Thoracic aorta (tissue), 2 donors: ENCODE results near the gene FBXO7. TPM values are rescaled to one million over a fixed set of nuclear protein-coding genes. Genes with fewer than 3 reads are reported as not detected.

Experiments used
- ATAC-seq: fragments of 150-250 bp; one replicate; pipeline ENCODE4 v1.8.0; 2017; ENCODE audit warnings: low read depth; ENCODE audit not compliant: insufficient number of reproducible peaks, low FRiP score
- DNase-seq: peaks from one replicate; pipeline ENCODE4 v3.0.0-alpha.2; 2020; ENCODE audit warnings: low spot score
- H3K27ac ChIP-seq, 2 donors: fragments of 200-600 bp; sonication (generic); 1 replicate in 1 of 2; 2 replicates in 1 of 2; pipeline ENCODE4 v1.5.1; 2016; ENCODE audit warnings: mild to moderate bottlenecking in 2 of 2, moderate library complexity in 2 of 2
- H3K27me3 ChIP-seq: fragments of 200-600 bp; sonication (generic); replicated peaks from 2 replicates; pipeline ENCODE4 v1.6.0; 2016; ENCODE audit warnings: mild to moderate bottlenecking; ENCODE audit not compliant: insufficient read depth
- H3K36me3 ChIP-seq: fragments of 200-600 bp; sonication (generic); one replicate; pipeline ENCODE4 v1.5.1; 2016
- H3K4me1 ChIP-seq, 2 donors: fragments of 200-600 bp; sonication (generic); 1 replicate in 1 of 2; 2 replicates in 1 of 2; pipeline versions ENCODE4 v1.5.1 to v1.6.0; 2016; ENCODE audit warnings: low read depth in 2 of 2, mild to moderate bottlenecking in 1 of 2; ENCODE audit not compliant: control insufficient read depth in 1 of 2
- H3K4me3 ChIP-seq: fragments of 200-600 bp; sonication (generic); 2 replicates; pipeline ENCODE4 v1.5.1; 2016; ENCODE audit warnings: mild to moderate bottlenecking
- H3K9me3 ChIP-seq: fragments of 200-600 bp; sonication (generic); 2 replicates; pipeline ENCODE4 v1.5.1; 2016
- CTCF ChIP-seq: fragments of 200-600 bp; sonication (generic); IDR thresholded peaks from one replicate; pipeline ENCODE4 v1.5.1; 2019; ENCODE audit warnings: antibody characterized with exemption
- total RNA-seq, 2 donors: library from RNA; depleted of rRNA; stranded (reverse); fragments of >200 nt; gene quantifications; one replicate each; pipeline versions ENCODE4 v1.1.0 to v1.2.3, GENCODE V29; 2016

FBXO7 gene
- total RNA-seq, 2 donors from 2014 or later = 75.7 to 81.3 TPM

- Histone ChIP-seq H3K27ac (no peak overlapping the region), H3K27me3 (no peaks in the 10 kb centered on the region), H3K9me3 (no peaks in the 10 kb centered on the region), H3K4me3 (no peak overlapping the region), H3K4me1 (no peaks in the 10 kb centered on the region), H3K36me3 (no peaks in the 10 kb centered on the region)
- DNase-seq (no peak), ATAC-seq (no peak)
- TF ChIP-seq CTCF = no peak
Observed at GRCh38 chr22:32548039-32548438, 73.4 kb downstream of the FBXO7 start.

Other genes with a start within 250 kb of the FBXO7 start
- gene SLC5A4, start 219.5 kb upstream of the FBXO7 start, total RNA-seq = 1 to 10 TPM in 1 of 2 donors, under 1 TPM in 1; 0.49 to 1.2 TPM
- not detected for gene RFPL3, start 116.9 kb upstream of the FBXO7 start, total RNA-seq
- gene RTCB, start 62.6 kb upstream of the FBXO7 start, total RNA-seq = 10 to 100 TPM; 55.4 to 99.5 TPM
- not detected for gene BPIFC, start 10.4 kb upstream of the FBXO7 start, total RNA-seq